Measurements from ENCODE around the gene SFSWAP. TPM values are rescaled to one million over a fixed set of nuclear protein-coding genes. Genes with fewer than 3 reads are reported as not detected.

SFSWAP gene
- polyA plus RNA-seq, 2 of the 4 experiments (the other 2 are of a cell fraction), result 21.8 to 23.5 TPM

DNA sequence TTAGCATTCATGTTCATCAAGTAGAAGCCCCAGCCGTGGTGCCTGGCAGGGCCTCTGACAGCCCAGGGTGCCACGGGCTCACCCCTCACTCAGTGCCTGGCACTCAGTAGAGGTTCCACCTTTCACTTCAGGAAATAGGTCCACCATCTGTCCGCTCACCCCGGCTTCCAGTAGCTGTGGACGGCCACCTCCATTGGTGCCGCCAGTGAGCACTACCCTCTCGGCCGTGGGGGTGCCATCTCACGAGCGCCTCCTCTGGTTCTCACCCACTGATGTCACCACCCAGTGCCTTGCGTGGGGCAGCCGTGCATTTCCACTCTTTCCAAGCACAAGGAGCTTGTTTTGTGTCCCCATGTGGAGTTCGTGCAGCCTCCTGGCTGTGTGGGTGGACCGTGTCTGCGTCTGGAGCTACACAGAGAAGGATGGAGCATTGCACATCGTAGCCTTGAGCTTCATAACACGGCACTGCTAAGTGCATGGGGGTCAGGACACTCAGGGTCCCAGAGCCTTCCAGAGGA is 76.3 kb downstream of the SFSWAP start:
- H3K4me2 ChIP-seq, result no peak overlapping the region
- WGBS (ENCODE audit: missing lambda C conversion rate), result 95% methylated on average over 15 of the region's 17 CpGs
- ATAC-seq, result no peak; a peak in 1 of 6 replicates
- no peak for DNase-seq (ENCODE audit: low read depth in 1 of 2, low spot score in 1 of 2)
- POLR2A ChIA-PET, result no interaction called here
- peaks cover 19% of the 10 kb centered on the region for H3K4me1 ChIP-seq
- CTCF ChIA-PET, result interaction anchor here (0.9 to 1.2 kb wide), 3 partner anchors 13 to 871 kb away, joined by 3 read pairs; no protein-coding TSS in a partner anchor
- no peaks in the 10 kb centered on the region for H3K9me3 ChIP-seq
- no peak for FAIRE-seq
- no peak overlapping the region for H3K4me3 ChIP-seq
- H3K27ac ChIP-seq, result no peak overlapping the region
- no peak for TF ChIP-seq RARB (CRISPR knock-in tag; IDR thresholded peaks at IDR 0.05)
- TF ChIP-seq ESRRA (IDR thresholded peaks at IDR 0.05; ENCODE audit: borderline replicate concordance, low read length), result no peak
- TF ChIP-seq TFCP2L1 (CRISPR knock-in tag; IDR thresholded peaks at IDR 0.05), result no peak
- TF ChIP-seq HOXA7 (CRISPR knock-in tag; IDR thresholded peaks at IDR 0.05), result no peak
- no peak for TF ChIP-seq FOSB (CRISPR knock-in tag; IDR thresholded peaks at IDR 0.05)
- TF ChIP-seq SMC3 (IDR thresholded peaks at IDR 0.05), result no peak
- TF ChIP-seq HEYL (CRISPR knock-in tag; IDR thresholded peaks at IDR 0.05), result no peak
- no peak for TF ChIP-seq MAZ (IDR thresholded peaks at IDR 0.05; ENCODE audit: borderline replicate concordance, low read depth, low read length)
- no peak for TF ChIP-seq ZFP36 (IDR thresholded peaks at IDR 0.05; ENCODE audit: borderline replicate concordance, partially characterized antibody)
- TF ChIP-seq, protein P1, sequence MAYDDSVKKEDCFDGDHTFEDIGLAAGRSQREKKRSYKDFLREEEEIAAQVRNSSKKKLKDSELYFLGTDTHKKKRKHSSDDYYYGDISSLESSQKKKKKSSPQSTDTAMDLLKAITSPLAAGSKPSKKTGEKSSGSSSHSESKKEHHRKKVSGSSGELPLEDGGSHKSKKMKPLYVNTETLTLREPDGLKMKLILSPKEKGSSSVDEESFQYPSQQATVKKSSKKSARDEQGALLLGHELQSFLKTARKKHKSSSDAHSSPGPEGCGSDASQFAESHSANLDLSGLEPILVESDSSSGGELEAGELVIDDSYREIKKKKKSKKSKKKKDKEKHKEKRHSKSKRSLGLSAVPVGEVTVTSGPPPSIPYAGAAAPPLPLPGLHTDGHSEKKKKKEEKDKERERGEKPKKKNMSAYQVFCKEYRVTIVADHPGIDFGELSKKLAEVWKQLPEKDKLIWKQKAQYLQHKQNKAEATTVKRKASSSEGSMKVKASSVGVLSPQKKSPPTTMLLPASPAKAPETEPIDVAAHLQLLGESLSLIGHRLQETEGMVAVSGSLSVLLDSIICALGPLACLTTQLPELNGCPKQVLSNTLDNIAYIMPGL (CRISPR knock-in tag; IDR thresholded peaks at IDR 0.05; ENCODE audit: borderline replicate concordance), result no peak
- no peak for TF ChIP-seq NFE2L2 (conservative IDR thresholded peaks at IDR 0.05; ENCODE audit: low read length)
- TF ChIP-seq FOXS1 (CRISPR knock-in tag; IDR thresholded peaks at IDR 0.05), result no peak

DNA sequence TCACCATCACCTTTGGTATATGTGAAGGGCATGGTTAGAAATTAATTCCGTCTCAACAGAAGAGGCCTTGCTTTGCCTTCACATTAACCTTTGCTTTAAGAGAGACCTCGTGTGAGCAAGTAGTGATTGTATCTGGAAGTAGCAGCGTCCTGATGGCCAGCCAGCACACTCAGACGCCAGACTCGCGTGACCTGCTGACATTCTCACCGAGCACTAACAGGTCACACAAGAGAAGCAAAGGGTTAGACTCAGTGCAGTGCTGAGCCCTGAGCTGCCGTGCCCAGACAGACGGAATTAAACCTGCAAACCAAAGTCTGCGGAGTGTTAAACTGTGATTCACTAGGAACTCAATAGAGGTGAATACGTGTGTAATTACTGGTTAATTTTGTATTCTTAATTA is 77.2 kb downstream of the SFSWAP start:
- FAIRE-seq (no peak), ATAC-seq (no peak), DNase-seq (ENCODE audit: low read depth in 1 of 2, low spot score in 1 of 2) (no peak)
- Histone ChIP-seq H3K4me1 (peaks cover 14% of the 10 kb centered on the region), H3K27ac (no peak overlapping the region), H3K4me2 (no peak overlapping the region), H3K4me3 (no peak overlapping the region), H3K9me3 (no peaks in the 10 kb centered on the region)
- ChIA-PET CTCF (interaction anchor here (1.2 kb wide), 1 partner anchor 867 kb away, joined by 3 read pairs; no protein-coding TSS in a partner anchor), POLR2A (no interaction called here)
- WGBS (ENCODE audit: missing lambda C conversion rate), result 88% methylated on average over 11 of the region's 11 CpGs
- TF ChIP-seq HOXA7 (CRISPR knock-in tag; IDR thresholded peaks at IDR 0.05), result no peak
- TF ChIP-seq TP53 (CRISPR knock-in tag; IDR thresholded peaks at IDR 0.05), result no peak
- TF ChIP-seq KDM1A (IDR thresholded peaks at IDR 0.05; ENCODE audit: low read depth), result no peak
- TF ChIP-seq, protein P2, sequence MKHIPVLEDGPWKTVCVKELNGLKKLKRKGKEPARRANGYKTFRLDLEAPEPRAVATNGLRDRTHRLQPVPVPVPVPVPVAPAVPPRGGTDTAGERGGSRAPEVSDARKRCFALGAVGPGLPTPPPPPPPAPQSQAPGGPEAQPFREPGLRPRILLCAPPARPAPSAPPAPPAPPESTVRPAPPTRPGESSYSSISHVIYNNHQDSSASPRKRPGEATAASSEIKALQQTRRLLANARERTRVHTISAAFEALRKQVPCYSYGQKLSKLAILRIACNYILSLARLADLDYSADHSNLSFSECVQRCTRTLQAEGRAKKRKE (CRISPR knock-in tag; IDR thresholded peaks at IDR 0.05; ENCODE audit: low read depth), result no peak
- no peak for TF ChIP-seq NFE2L2 (conservative IDR thresholded peaks at IDR 0.05; ENCODE audit: low read length)
- no peak for TF ChIP-seq POLR2AphosphoS2 (conservative IDR thresholded peaks at IDR 0.05; ENCODE audit: low read length)
- no peak for TF ChIP-seq MYC (IDR thresholded peaks at IDR 0.05; ENCODE audit: borderline replicate concordance, low read length)
- no peak for TF ChIP-seq MAZ (IDR thresholded peaks at IDR 0.05; ENCODE audit: borderline replicate concordance, low read depth, low read length)
- TF ChIP-seq, protein P3, sequence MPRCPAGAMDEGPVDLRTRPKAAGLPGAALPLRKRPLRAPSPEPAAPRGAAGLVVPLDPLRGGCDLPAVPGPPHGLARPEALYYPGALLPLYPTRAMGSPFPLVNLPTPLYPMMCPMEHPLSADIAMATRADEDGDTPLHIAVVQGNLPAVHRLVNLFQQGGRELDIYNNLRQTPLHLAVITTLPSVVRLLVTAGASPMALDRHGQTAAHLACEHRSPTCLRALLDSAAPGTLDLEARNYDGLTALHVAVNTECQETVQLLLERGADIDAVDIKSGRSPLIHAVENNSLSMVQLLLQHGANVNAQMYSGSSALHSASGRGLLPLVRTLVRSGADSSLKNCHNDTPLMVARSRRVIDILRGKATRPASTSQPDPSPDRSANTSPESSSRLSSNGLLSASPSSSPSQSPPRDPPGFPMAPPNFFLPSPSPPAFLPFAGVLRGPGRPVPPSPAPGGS (IDR thresholded peaks at IDR 0.05), result no peak
- no peak for TF ChIP-seq ZSCAN20 (CRISPR knock-in tag; IDR thresholded peaks at IDR 0.05)
- TF ChIP-seq, protein P4, sequence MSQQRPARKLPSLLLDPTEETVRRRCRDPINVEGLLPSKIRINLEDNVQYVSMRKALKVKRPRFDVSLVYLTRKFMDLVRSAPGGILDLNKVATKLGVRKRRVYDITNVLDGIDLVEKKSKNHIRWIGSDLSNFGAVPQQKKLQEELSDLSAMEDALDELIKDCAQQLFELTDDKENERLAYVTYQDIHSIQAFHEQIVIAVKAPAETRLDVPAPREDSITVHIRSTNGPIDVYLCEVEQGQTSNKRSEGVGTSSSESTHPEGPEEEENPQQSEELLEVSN (IDR thresholded peaks at IDR 0.05; ENCODE audit: borderline replicate concordance, low read depth), result no peak
- TF ChIP-seq FOSB (CRISPR knock-in tag; IDR thresholded peaks at IDR 0.05), result no peak
- TF ChIP-seq, protein P5, sequence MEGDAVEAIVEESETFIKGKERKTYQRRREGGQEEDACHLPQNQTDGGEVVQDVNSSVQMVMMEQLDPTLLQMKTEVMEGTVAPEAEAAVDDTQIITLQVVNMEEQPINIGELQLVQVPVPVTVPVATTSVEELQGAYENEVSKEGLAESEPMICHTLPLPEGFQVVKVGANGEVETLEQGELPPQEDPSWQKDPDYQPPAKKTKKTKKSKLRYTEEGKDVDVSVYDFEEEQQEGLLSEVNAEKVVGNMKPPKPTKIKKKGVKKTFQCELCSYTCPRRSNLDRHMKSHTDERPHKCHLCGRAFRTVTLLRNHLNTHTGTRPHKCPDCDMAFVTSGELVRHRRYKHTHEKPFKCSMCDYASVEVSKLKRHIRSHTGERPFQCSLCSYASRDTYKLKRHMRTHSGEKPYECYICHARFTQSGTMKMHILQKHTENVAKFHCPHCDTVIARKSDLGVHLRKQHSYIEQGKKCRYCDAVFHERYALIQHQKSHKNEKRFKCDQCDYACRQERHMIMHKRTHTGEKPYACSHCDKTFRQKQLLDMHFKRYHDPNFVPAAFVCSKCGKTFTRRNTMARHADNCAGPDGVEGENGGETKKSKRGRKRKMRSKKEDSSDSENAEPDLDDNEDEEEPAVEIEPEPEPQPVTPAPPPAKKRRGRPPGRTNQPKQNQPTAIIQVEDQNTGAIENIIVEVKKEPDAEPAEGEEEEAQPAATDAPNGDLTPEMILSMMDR (IDR thresholded peaks at IDR 0.05), result no peak
- no peak for TF ChIP-seq JUN (IDR thresholded peaks at IDR 0.05)
- TF ChIP-seq ESRRA (IDR thresholded peaks at IDR 0.05; ENCODE audit: borderline replicate concordance, low read length), result no peak
- no peak for TF ChIP-seq CHD4 (IDR thresholded peaks at IDR 0.05; ENCODE audit: borderline replicate concordance)
- no peak for TF ChIP-seq EHF (CRISPR knock-in tag; IDR thresholded peaks at IDR 0.05)

All from A549 (cell line).